ES-I3 (cell line): Measurements from ENCODE around the gene FARP1.
"Not testable (repeated sequence)": the region's sequence is repeated elsewhere in the genome, so short reads cannot be mapped to it uniquely, and the experiment has no call there.

Experiments used
- H3K36me3 ChIP-seq: 2 replicates; pipeline ENCODE4 v1.6.1; 2013; ENCODE audit warnings: mild to moderate bottlenecking, low read length, control low read depth, moderate library complexity; ENCODE audit not compliant: insufficient read depth
- H3K4me1 ChIP-seq: 2 replicates; pipeline ENCODE4 v1.6.1; 2013; ENCODE audit warnings: mild to moderate bottlenecking, control low read depth, low read length; ENCODE audit not compliant: insufficient read depth
- H3K9ac ChIP-seq: 2 replicates; pipeline ENCODE4 v1.6.1; 2013; ENCODE audit warnings: low read depth, mild to moderate bottlenecking, low read length, moderate library complexity
- H3K9me3 ChIP-seq: 2 replicates; pipeline ENCODE4 v1.6.1; 2013; ENCODE audit warnings: mild to moderate bottlenecking, low read length, moderate library complexity; ENCODE audit not compliant: control insufficient read depth, insufficient read depth

FARP1 gene

DNA sequence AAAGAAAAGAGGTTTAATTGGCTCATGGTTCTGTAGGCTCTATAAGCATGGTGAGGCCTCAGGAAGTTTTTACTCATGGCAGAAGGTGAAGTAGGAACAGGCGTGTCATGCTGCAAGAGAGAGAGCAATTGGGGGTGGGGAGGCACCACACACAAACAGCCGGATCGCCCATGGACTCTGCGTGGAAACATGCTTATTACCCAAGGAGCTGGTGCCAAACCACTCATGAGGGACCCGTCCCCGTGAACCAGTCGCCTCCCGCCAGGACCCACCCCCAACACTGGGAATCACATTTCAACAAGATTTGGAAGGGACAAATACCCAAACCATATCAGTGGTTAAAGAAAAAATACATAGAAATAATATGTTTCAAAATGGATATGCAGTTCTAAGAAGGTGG lies 208.7 kb downstream of the FARP1 start:
- no peak overlapping the region for H3K9ac ChIP-seq
- H3K36me3 ChIP-seq: no peaks in the 10 kb centered on the region
- H3K9me3 ChIP-seq: no peaks in the 10 kb centered on the region
- H3K4me1 ChIP-seq: no peaks in the 10 kb centered on the region

DNA sequence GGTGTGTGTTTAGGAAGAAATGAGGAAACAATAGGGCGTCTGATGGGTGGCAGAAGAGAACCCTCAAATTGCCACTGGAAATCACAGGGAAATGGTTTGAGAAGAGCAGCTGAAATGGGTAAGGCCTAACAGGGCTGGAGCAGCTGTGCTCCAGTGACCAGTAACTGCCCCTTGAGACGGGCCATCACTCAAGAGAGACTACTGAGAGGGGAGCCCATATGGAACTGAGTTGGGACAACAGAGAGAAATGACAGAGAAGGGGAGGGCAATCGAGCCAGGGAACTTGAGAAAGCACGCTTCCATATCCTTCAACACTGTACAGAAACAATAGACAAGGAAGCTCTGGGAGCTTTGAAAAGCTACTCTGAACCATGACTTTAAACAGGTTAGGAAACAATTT lies 209.3 kb downstream of the FARP1 start:
- Histone ChIP-seq H3K4me1 (no peaks in the 10 kb centered on the region), H3K9ac (no peak overlapping the region), H3K9me3 (no peaks in the 10 kb centered on the region), H3K36me3 (no peaks in the 10 kb centered on the region)

DNA sequence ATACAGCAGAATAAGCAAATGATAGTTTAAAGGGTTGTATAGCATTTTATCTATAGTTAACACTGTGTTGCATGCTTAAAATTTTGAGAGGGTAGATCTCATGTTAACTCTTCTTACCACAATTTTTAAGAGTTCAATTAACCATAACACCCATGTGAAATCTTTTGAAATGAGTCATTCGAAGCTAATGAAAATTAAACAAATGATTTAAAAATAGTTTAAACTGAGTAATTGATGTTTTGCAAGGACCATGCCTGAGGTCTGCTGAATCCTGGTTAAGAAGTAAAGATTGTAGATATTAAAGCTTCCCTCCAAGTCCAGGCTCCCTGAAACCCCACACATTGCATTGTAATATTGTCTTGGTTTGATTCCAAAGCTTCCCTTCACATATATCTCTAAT lies 210.9 kb downstream of the FARP1 start:
- no peak overlapping the region for H3K9ac ChIP-seq
- H3K36me3 ChIP-seq: no peaks in the 10 kb centered on the region
- H3K4me1 ChIP-seq: no peaks in the 10 kb centered on the region
- no peaks in the 10 kb centered on the region for H3K9me3 ChIP-seq

DNA sequence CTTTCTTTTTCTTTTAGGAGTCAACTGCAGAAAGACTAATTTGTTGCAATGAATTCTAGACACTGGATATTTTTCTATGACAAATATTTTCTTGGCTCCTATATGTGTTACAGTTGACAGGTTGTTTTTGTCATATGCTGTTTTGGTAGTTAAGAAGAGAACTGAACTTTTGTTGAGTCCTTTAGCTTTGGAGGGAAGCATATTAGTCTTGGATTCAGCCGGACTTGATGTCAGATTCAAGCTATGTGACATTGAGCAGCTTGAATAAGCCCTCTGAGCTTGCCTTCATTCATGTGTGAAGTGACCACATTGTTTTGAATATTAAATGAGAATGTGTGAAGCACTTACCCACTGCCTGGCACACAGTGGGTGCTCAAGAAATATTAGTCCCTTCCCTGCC lies 216.0 kb downstream of the FARP1 start:
- Histone ChIP-seq H3K9ac (no peak overlapping the region), H3K4me1 (no peaks in the 10 kb centered on the region), H3K36me3 (no peaks in the 10 kb centered on the region), H3K9me3 (no peaks in the 10 kb centered on the region)

DNA sequence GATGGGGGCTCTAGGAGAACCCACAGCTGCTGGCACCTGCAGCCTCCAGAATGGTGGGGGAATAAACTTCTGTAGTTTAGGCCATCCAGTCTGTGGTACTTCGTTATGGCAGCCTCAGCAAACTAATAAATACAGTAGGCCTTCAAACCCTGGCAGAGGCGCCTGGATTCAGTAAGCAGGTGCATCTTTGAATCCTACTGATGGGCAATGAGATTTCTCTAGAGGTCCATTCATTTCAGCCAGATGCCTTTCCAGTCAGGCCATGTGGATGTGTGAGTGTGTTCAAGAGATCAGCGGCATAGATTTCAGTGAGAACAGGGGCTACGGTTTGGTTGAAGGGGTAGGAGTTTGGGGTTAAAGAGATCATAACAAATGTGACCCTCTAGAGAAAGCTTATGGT lies 217.7 kb downstream of the FARP1 start:
- H3K36me3 ChIP-seq: no peaks in the 10 kb centered on the region
- H3K9me3 ChIP-seq: no peaks in the 10 kb centered on the region
- H3K4me1 ChIP-seq: no peaks in the 10 kb centered on the region
- no peak overlapping the region for H3K9ac ChIP-seq

DNA sequence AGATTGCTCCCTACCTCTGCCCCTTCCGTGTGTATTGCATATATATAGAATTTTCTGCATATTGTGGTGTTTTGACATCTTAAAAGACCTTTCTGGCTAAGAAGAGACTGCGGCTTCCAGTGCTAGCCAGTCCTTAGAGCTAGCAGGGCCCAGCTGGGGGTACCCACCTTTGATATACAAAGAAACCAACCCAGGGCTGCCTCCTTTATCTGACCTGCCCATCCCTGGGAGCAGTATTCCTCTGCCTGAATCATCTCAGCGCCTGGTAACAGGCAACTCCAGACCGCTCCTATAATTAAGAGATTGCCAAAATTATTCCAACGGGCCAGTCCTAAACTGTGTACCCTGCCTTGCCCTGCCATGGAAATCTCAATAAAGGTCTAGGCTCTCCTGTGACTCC lies 220.4 kb downstream of the FARP1 start:
- Histone ChIP-seq H3K9ac (no peak overlapping the region), H3K9me3 (no peaks in the 10 kb centered on the region), H3K36me3 (no peaks in the 10 kb centered on the region), H3K4me1 (no peaks in the 10 kb centered on the region)

DNA sequence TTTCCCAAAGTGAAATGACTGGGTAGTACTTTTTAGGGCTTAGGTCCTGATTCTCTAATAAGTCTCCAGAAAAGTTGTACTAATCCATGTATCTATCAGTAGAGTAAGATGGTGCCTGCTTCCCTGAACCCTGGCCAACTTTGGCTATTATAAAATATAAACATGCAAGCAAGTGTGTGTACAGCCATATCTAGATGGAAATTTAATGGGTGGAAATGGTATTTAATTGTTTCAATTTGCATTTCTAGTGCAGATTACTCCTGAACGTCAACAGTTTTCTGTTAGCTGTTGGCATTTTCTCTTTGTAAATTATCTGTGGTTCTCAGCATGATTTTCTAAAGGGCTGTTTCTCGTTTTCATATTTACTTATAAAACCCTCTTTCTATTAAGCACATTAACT lies 221.3 kb downstream of the FARP1 start:
- Histone ChIP-seq H3K4me1 (no peaks in the 10 kb centered on the region), H3K9ac (no peak overlapping the region), H3K36me3 (no peaks in the 10 kb centered on the region), H3K9me3 (no peaks in the 10 kb centered on the region)

DNA sequence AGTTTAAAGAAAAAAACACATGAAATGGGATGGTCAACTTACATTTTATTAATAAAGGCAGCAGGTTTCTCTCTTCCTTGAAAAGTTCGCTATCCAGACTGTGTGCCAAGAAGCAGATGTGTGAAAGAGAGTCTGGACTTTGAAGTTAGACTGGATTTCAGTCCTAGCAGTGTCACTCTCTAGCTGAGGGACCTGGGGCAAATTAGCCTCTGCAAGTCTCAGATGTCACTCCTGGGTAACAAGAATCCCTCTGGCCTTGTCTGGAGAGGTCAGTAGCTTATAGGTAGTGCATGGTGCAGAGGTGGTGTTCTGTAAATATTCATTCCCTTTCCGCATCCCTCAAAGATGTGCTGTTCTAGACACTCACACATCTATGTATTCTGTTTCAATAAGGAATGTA lies 221.8 kb downstream of the FARP1 start:
- no peaks in the 10 kb centered on the region for H3K4me1 ChIP-seq
- H3K9me3 ChIP-seq: no peaks in the 10 kb centered on the region
- no peaks in the 10 kb centered on the region for H3K36me3 ChIP-seq
- H3K9ac ChIP-seq: no peak overlapping the region

DNA sequence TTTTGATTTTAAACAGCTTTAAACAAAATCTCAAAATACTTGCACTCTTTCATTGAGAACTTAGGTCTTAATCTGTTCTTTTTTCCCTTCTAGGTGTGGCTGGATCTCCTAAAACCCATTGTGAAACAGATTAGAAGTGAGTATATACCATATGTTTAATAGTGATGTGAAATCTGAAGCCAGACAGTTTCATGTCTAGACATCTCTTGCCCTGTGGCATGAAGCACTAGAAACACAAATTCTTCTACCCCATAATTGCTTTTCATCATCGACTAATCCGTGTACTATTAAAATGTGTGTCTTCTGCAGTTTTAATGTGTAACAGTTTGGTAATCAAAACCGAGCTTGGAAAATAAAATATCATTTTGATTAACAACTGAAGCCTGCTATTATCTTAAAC lies 222.4 kb downstream of the FARP1 start:
- Histone ChIP-seq H3K9me3 (no peaks in the 10 kb centered on the region), H3K36me3 (no peaks in the 10 kb centered on the region), H3K4me1 (peaks cover under 1% of the 10 kb centered on the region; the same call in 1 of the 2 replicates), H3K9ac (no peak overlapping the region)

DNA sequence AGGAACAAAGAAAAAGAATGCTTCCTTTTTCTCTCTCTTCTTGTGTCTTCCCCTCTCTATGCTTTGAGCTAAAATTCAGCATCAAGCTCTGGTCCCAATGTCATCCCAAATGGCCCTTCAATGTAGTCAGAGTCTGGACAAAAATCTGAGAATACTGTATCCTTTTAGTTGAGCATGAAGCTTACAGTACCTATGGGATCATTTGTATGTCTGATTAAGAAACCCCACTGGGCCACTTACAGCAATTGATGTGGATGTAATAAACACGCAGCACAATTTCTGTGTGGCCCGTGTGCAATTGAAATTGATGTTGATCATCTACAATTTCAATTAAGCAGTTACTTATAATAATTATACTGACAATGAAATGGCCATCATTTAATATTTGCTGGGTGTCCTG lies 223.1 kb downstream of the FARP1 start:
- Histone ChIP-seq H3K36me3 (no peaks in the 10 kb centered on the region), H3K9me3 (no peaks in the 10 kb centered on the region), H3K9ac (no peak overlapping the region), H3K4me1 (peaks cover 7% of the 10 kb centered on the region)

DNA sequence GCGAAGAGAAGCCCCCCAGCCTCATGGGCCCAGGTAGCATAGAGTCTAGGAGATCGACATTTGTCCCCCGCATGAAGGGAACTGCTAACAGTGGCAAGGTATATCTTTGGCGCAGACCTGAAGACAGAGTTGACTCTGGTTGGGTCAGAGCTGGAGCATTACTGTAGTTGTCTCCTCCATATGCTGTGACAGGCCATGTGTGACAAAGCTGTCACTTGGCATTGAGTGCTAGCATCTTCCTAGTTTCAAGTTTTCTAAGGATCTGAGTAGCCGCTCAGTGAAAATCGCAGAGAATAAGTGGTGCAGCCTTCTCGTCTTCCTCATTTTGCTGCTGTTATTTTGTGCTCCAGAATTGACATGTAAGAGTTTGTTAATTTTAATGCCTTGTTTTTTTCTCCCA lies 223.5 kb downstream of the FARP1 start:
- H3K4me1 ChIP-seq: peaks cover 7% of the 10 kb centered on the region
- no peak overlapping the region for H3K9ac ChIP-seq
- H3K9me3 ChIP-seq: no peaks in the 10 kb centered on the region
- H3K36me3 ChIP-seq: no peaks in the 10 kb centered on the region

DNA sequence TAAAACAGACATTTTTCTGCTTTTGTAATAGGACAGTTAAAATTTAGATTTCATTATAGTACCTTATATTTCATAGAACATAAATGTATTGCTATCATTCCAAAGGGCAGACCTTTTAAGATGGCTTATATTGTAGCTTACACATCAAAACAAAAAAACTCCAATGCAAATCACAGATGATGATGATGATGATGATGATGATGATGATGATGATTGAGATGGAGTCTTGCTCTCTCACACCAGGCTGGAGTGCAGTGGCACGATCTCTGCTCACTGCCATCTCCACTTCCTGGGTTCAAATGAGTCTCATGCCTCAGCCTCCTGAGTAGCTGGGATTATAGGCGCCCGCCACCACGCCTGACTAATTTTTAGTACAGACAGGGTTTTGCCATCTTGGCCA lies 224.1 kb downstream of the FARP1 start:
- H3K9ac ChIP-seq: no peak overlapping the region
- no peaks in the 10 kb centered on the region for H3K36me3 ChIP-seq
- no peaks in the 10 kb centered on the region for H3K9me3 ChIP-seq

DNA sequence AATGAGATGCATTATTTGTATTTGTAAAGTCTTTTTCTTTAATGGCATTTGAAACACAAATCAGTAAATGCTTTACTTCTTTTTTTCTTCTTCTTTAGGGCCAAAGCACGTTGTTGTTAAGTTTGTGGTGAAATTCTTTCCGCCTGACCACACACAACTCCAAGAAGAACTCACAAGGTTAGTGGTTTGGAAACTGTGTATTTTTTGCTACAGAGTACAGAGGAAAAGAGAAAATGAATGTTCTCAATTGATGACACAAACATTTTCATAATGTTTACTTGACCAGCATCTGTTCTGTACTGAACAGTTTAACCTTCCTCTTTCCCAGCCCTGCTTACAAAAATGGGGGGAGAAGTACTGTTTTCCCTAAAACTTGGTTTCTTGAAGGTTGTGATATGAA lies 225.1 kb downstream of the FARP1 start:
- H3K36me3 ChIP-seq: no peaks in the 10 kb centered on the region
- peaks cover 7% of the 10 kb centered on the region for H3K4me1 ChIP-seq
- no peak overlapping the region for H3K9ac ChIP-seq

More for the DNA sequence above, 224.1 kb downstream of the FARP1 start:
- peaks cover 7% of the 10 kb centered on the region for H3K4me1 ChIP-seq

DNA sequence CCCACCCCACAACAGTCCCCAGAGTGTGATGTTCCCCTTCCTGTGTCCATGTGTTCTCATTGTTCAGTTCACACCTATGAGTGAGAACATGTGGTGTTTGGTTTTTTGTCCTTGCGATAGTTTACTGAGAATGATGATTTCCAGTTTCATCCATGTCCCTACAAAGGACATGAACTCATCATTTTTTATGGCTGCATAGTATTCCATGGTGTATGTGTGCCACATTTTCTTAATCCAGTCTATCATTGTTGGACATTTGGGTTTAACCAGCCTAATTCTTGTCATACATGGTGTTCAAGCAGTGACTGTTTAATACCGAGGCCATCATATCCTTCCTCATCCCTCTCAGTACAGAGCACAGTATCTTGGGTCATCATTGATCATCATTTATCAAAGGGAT lies 226.6 kb downstream of the FARP1 start:
- H3K9me3 ChIP-seq, H3K4me1 ChIP-seq, H3K9ac ChIP-seq, H3K36me3 ChIP-seq: not testable (repeated sequence)

More for the DNA sequence above, 225.1 kb downstream of the FARP1 start:
- H3K9me3 ChIP-seq: no peaks in the 10 kb centered on the region

DNA sequence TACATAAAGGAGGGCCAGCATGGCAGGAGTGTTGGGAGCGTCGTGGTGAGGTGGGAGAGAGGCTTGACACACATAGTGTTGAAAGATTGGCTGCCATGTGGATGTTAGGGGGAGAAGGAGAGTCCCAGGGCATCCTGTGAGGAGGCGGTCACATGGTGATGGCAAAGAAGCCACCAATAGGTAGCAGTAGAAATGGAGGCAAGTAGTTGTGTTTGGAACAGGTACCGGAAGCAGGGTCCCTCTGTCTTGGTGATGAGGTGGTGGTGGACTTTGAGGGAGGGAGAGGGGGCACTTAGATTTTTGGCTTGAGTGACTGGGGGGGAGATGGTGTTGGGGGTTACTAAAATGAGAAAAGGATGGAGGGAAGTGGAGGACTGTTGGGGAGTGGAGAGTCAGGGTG lies 227.4 kb downstream of the FARP1 start:
- no peak overlapping the region for H3K9ac ChIP-seq
- H3K9me3 ChIP-seq: peaks cover 3% of the 10 kb centered on the region; the same call in 1 of the 2 replicates
- H3K4me1 ChIP-seq: peaks cover 7% of the 10 kb centered on the region
- H3K36me3 ChIP-seq: no peaks in the 10 kb centered on the region
